Spleen (tissue), 11 donors: ENCODE measurements around the gene RPP25L. TPM values are rescaled to one million over a fixed set of nuclear protein-coding genes. Genes with fewer than 3 reads are reported as not detected.
A peak's percentile ranks its signal among the peaks of the same experiment; 100 is the strongest.

Experiments used
- DNase-seq: peaks from one replicate; pipeline ENCODE4 v3.0.0-alpha.2; 2020
- H3K27ac ChIP-seq, 8 donors: fragments of 200-600 bp; sonication (generic) in 7 of 8; 1 replicate in 4 of 8; 2 replicates in 4 of 8; pipeline versions ENCODE4 v1.5.0 to v1.8.0; 2016 to 2021; ENCODE audit warnings: inconsistent platforms in 4 of 8, mild to moderate bottlenecking in 4 of 8, moderate library complexity in 1 of 8
- H3K27me3 ChIP-seq, 7 donors: fragments of 200-600 bp; sonication (generic) in 6 of 7; replicated peaks in 1 of 7; 1 replicate in 4 of 7; 2 replicates in 3 of 7; pipeline versions ENCODE4 v1.5.0 to v1.8.0; 2016 to 2021; ENCODE audit warnings: inconsistent platforms in 3 of 7, mild to moderate bottlenecking in 1 of 7
- H3K36me3 ChIP-seq, 6 donors: fragments of 200-600 bp; sonication (generic) in 5 of 6; 1 replicate in 4 of 6; 2 replicates in 2 of 6; pipeline versions ENCODE4 v1.5.0 to v1.8.0; 2016 to 2021; ENCODE audit warnings: inconsistent platforms in 2 of 6
- H3K4me1 ChIP-seq, 6 donors: fragments of 200-600 bp; sonication (generic) in 5 of 6; 1 replicate in 3 of 6; 2 replicates in 3 of 6; pipeline versions ENCODE4 v1.5.0 to v1.8.0; 2016 to 2021; ENCODE audit warnings: inconsistent platforms in 3 of 6
- H3K4me3 ChIP-seq, 8 donors: fragments of 200-600 bp; sonication (generic) in 7 of 8; 1 replicate in 4 of 8; 2 replicates in 4 of 8; pipeline versions ENCODE4 v1.5.0 to v1.8.0; 2016 to 2021; ENCODE audit warnings: inconsistent platforms in 4 of 8, mild to moderate bottlenecking in 4 of 8, moderate library complexity in 2 of 8
- H3K9me3 ChIP-seq, 8 donors: fragments of 200-600 bp; sonication (generic) in 7 of 8; 1 replicate in 4 of 8; 2 replicates in 4 of 8; pipeline versions ENCODE4 v1.5.0 to v1.8.0; 2016 to 2021; ENCODE audit warnings: inconsistent platforms in 4 of 8
- POLR2A ChIP-seq, 3 donors: fragments of 450-650 bp; IDR thresholded peaks; one replicate each; pipeline ENCODE4 v1.5.1; 2017; ENCODE audit warnings: antibody characterized with exemption in 3 of 3, mild to moderate bottlenecking in 1 of 3
- POLR2AphosphoS5 ChIP-seq, 3 donors: sonication (generic); formaldehyde crosslinking; IDR thresholded peaks; one replicate each; pipeline ENCODE4 v1.5.1; 2017; ENCODE audit warnings: antibody characterized with exemption in 3 of 3
- WGBS, 5 donors: extraction: QIAGEN DNeasy Blood & Tissue Kit in 3 of 5; methylation state at CpG; one replicate each; pipeline versions ENCODE4 v1.1.5 to v1.1.7; 2013 to 2018; 5-methylcytosine and 5-hydroxymethylcytosine counted together
- intact Hi-C: fragments of 100-400 bp; cut with DNase I; formaldehyde crosslinking; loops from one replicate; pipeline ENCODE4 v1.15.0; 2023; ENCODE audit warnings: low total_unique reads
- polyA plus RNA-seq, 3 donors: library from polyadenylated mRNA; stranded (reverse); fragments of 200-250 nt; gene quantifications; one replicate each; pipeline ENCODE4 v1.2.1, GENCODE V29; 2013
- total RNA-seq, 7 donors: library from RNA; depleted of rRNA in 3 of 7; stranded (reverse); fragments of >200 nt in 3 of 7; fragmentation: NEBNext Ultra II Directional in 4 of 7; extraction: Animal tissue kit (Norgen Biotek cat#: 25700) in 4 of 7; gene quantifications; one replicate each; pipeline versions ENCODE4 v1.1.0 to v1.2.1, GENCODE V29; 2016 to 2021
- TF ChIP-seq, protein P1 (sequence below), 11 experiments: fragments of 200-600 bp in 7 of 11; fragments of 450-650 bp in 4 of 11; sonication (generic) in 4 of 11; IDR thresholded peaks in 8 of 11; conservative IDR thresholded peaks in 3 of 11; 1 replicate in 7 of 11; 2 replicates in 4 of 11; pipeline versions ENCODE4 v1.4.0 to v1.8.0; 2016 to 2021; ENCODE audit warnings: antibody characterized with exemption in 11 of 11, inconsistent platforms in 4 of 11, mild to moderate bottlenecking in 1 of 11
- donor health status: healthy with polysubstance abuse.
- donor health status: DM: no; HTN: no; CAD: no; lungs with moderate emphysema.
- donor health status: DM: no; HTN: no; CAD: no.
- donor health status: Bipolar disorder and iron deficiency.
- donor health status: healthy.
- donor health status: DM: no; HTN: no; CAD: no.
- donor health status: DM: yes; HTN: yes; CAD: no.

RPP25L gene
- total and polyA plus RNA-seq, 10 donors, result 16.8 to 54.1 (median 26.8) TPM

DNA sequence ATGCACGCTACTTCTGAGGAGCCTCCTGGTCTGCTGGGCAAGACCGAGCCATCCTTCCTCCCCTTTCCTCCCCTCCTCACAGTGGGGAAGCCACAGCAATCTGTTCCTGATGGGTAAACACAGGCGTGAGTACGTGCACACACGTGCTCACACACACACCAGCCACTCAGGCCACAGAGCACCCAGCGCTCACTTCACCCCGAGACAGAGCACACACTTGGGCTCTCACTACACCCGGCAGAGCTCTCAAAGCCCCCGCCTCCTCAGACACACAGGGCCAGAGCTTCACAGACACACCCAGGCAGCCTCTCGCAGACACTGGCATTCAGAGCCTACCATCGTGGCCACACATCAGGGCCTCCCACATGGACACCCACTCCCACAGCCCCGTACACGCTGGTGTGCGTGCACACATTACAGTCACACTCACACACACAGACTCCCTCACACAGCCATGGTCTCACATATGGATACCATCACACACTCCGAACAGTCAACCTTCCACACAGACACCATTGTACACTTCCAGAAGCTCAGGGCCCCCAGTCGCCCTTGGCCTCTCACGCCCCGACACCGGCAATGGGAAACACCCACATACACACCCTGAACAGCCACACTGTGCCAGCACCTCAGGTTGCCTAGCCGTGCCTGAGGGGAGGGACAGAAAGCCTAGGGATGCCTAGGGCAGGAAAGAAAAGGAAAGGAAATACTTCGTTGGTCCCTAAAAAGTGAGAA, 35.9 kb downstream of the RPP25L start:
- Histone ChIP-seq H3K4me1 (peaks cover 0 to 94% (median 34%) of the 10 kb centered on the region in 6 donors), H3K4me3 (no peak overlapping the region), H3K36me3 (no peaks in the 10 kb centered on the region), H3K27ac (peak overlapping the region in 3 of 8 donors; percentile 1 to 62 (median 25)), H3K9me3 (no peaks in the 10 kb centered on the region), H3K27me3 (peaks cover 0 to 79% (median 28%) of the 10 kb centered on the region in 7 donors)
- intact Hi-C loops, result no loop called here
- no peak for DNase-seq
- TF ChIP-seq, protein P1, sequence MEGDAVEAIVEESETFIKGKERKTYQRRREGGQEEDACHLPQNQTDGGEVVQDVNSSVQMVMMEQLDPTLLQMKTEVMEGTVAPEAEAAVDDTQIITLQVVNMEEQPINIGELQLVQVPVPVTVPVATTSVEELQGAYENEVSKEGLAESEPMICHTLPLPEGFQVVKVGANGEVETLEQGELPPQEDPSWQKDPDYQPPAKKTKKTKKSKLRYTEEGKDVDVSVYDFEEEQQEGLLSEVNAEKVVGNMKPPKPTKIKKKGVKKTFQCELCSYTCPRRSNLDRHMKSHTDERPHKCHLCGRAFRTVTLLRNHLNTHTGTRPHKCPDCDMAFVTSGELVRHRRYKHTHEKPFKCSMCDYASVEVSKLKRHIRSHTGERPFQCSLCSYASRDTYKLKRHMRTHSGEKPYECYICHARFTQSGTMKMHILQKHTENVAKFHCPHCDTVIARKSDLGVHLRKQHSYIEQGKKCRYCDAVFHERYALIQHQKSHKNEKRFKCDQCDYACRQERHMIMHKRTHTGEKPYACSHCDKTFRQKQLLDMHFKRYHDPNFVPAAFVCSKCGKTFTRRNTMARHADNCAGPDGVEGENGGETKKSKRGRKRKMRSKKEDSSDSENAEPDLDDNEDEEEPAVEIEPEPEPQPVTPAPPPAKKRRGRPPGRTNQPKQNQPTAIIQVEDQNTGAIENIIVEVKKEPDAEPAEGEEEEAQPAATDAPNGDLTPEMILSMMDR (IDR thresholded peaks at IDR 0.05 in 8 of 11, conservative IDR thresholded peaks at IDR 0.05 in 3 of 11), result no peak
- TF ChIP-seq POLR2A (IDR thresholded peaks at IDR 0.05) (no peak), POLR2AphosphoS5 (IDR thresholded peaks at IDR 0.05) (no peak)
- WGBS, 5 donors, result 59 to 74% (median 64%) methylated on average over 21 of the region's 21 CpGs

DNA sequence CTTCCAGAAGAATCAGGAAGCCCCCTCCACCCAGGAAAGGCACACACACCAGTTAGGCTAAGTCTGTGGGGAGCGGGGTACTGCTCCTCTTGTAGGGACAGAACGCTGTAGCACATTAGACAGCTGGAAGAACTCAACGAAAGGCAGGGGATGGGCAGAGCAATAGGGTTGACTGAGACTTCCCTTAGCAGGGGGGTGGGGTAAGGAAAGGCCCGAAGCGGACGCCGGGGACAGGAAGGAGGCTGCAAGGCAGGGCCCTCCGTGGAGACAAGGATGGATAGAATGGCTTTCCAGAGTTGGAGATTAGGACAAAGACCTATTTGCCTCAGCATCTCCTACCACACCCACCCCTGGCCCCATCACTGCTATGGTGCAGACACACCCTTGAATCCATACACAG, 36.7 kb downstream of the RPP25L start:
- intact Hi-C loops, result no loop called here
- DNase-seq, result no peak
- no peak for TF ChIP-seq POLR2A (IDR thresholded peaks at IDR 0.05)
- TF ChIP-seq, protein P1 (IDR thresholded peaks at IDR 0.05 in 8 of 11, conservative IDR thresholded peaks at IDR 0.05 in 3 of 11), result no peak
- peak in 2 of 3 donors; percentile 27 to 38 for TF ChIP-seq POLR2AphosphoS5 (IDR thresholded peaks at IDR 0.05)
- Histone ChIP-seq H3K4me3 (no peak overlapping the region), H3K27ac (peak overlapping the region in 3 of 8 donors; percentile 44 to 62 (median 53)), H3K27me3 (peaks cover 0 to 71% (median 28%) of the 10 kb centered on the region in 7 donors), H3K9me3 (no peaks in the 10 kb centered on the region), H3K36me3 (no peaks in the 10 kb centered on the region), H3K4me1 (peaks cover 0 to 95% (median 37%) of the 10 kb centered on the region in 6 donors)
- 35 to 42% (median 39%) methylated on average over 8 of the region's 8 CpGs for WGBS, 5 donors

DNA sequence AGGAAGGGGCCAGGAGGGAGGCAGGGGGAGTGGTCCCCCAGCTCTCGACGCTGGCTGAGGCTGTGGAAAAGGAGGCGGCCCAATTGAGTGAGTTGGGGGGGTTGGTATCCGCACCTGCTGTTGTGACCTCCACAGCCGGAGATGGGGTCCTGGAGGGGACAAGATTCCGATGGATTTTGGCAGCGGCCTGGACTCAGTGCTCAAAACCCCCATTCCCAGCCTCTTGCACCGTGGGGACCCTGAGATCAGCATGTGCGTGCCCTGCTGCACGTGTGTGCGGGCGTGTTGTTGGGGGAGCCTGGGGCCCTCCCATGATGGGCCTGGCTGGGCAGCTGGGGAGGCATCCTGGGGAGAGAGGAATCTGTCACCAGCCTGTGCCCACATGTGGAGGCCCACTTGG, 37.3 kb downstream of the RPP25L start:
- no peak for DNase-seq
- Histone ChIP-seq H3K4me3 (no peak overlapping the region), H3K9me3 (no peaks in the 10 kb centered on the region), H3K27me3 (peaks cover 0 to 64% (median 25%) of the 10 kb centered on the region in 7 donors), H3K27ac (peak overlapping the region in 4 of 8 donors; percentile 42 to 60 (median 48)), H3K36me3 (no peaks in the 10 kb centered on the region), H3K4me1 (peaks cover 0 to 95% (median 35%) of the 10 kb centered on the region in 6 donors)
- intact Hi-C loops, result no loop called here
- TF ChIP-seq, protein P1 (IDR thresholded peaks at IDR 0.05 in 8 of 11, conservative IDR thresholded peaks at IDR 0.05 in 3 of 11), result no peak
- TF ChIP-seq POLR2A (IDR thresholded peaks at IDR 0.05) (no peak), POLR2AphosphoS5 (IDR thresholded peaks at IDR 0.05) (no peak)
- WGBS, 5 donors, result 80 to 92% (median 89%) methylated on average over 10 to 12 of the region's 12 CpGs

DNA sequence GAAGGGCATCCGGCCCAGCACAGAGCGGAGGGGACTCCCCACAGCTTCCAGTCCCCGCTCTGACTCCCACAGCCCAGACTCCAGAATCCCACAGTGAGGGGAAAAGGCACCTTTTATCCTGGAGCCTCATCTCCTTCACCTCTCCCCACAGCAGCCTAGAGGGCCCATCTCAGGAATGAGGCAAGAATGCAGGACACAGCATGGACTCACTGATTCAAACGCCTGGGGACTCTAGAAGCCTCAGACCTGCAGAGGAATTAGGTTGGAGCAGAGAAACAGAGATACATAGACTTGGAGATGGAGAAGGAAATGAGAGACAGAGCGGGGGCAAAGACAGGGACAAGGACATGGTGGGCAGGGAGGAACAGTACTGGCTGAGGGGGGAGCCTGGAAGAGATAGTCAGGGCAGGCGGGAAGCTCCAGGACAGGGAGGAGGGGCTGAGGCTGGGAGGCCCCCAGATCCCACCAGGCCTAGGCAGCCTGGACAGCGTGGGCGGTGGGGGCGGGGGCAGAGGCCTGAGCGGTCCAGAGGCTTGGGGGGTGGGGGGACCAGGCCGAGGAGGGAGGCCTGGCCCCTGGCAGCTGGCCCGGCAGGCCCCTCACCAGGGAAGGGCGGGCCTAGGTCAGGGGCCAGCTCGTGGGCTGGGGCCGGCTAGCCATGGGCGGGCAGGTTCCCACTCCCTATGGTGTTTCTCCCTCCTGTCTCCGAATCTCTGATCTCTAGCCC, 38.1 kb downstream of the RPP25L start:
- TF ChIP-seq POLR2AphosphoS5 (IDR thresholded peaks at IDR 0.05) (no peak), POLR2A (IDR thresholded peaks at IDR 0.05) (no peak)
- TF ChIP-seq, protein P1 (IDR thresholded peaks at IDR 0.05 in 8 of 11, conservative IDR thresholded peaks at IDR 0.05 in 3 of 11), result no peak
- Histone ChIP-seq H3K27me3 (peaks cover 0 to 56% (median 20%) of the 10 kb centered on the region in 7 donors), H3K4me1 (peaks cover 0 to 92% (median 30%) of the 10 kb centered on the region in 6 donors), H3K36me3 (no peaks in the 10 kb centered on the region), H3K4me3 (no peak overlapping the region), H3K9me3 (no peaks in the 10 kb centered on the region), H3K27ac (peak overlapping the region in 5 of 8 donors; percentile 29 to 60 (median 44))
- no peak for DNase-seq
- intact Hi-C loops, result no loop called here
- WGBS, 5 donors, result 67 to 89% (median 74%) methylated on average over 9 to 17 of the region's 17 CpGs
